ENCODE measurements around the gene GRIK3. TPM values are rescaled to one million over a fixed set of nuclear protein-coding genes. Genes with fewer than 3 reads are reported as not detected.
"Not testable (repeated sequence)": the region's sequence is repeated elsewhere in the genome, so short reads cannot be mapped to it uniquely, and the experiment has no call there.

The GRIK3 gene
- total RNA-seq, 1 donor from 2014 or later, result not detected

DNA sequence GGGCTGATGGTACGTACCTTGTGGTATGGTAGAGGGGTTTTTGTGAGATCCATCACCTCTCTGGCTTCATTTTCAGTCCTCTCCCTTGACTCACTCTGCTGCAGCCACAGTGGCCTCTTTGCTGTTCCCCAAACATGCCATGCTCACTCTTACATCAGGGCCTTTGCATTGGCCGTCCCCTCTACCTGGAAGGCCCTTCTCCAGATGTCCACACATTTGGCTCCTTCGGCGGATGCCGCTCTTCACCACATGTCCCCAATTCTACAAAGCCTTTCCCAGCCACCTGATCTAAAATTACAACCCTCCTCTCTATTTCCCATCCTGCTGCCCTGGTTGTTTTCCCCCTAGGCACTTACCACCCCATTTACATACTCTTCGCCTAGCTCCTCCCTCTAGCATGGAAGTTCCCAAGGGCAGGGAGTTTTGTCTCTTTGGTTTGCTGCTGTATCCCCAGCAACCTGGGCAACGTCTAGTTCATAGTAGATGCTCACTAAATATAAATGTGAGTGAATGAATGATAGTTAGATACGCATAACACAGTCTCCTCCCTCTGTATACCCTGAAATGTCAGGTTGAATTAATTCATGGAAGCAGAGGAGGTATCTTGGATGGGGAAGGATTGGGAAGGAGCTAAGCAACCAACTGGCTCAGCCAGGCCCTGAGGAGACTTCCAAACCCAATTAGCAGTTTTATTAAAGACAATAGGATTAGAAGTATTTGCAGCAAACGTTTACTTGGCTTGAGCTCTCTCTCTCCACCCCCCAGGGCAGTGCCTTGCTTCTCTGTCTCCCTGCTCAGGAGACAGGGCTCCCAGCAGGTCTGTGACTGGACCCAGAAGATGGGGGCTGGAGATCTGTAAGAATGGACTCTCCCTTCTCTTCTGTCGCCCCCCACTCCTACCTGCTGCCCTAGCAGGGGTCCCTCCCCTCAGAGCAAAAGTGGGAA lies 264.2 kb downstream of the GRIK3 start:
- intact Hi-C loops (cut with micrococcal nuclease), result no loop called here

- intact Hi-C loops (cut with micrococcal nuclease), result no loop called here
Measured at GRCh38 chr1:36768486-36769178, 265.7 kb downstream of the GRIK3 start.

DNA sequence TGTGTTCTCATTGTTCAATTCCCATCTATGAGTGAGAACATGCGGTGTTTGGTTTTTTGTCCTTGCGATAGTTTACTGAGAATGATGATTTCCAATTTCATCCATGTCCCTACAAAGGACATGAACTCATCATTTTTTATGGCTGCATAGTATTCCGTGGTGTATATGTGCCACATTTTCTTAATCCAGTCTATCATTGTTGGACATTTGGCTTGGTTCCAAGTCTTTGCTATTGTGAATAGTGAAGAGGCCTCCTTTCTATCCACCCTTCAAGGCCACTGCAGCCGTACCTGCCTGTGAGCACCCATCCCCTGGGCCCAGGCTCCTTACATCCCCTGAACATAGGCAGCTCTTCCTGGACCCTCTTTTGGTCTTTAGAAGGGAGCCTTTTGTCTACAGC lies 266.9 kb downstream of the GRIK3 start:
- intact Hi-C loops (cut with micrococcal nuclease), result not testable (repeated sequence)

DNA sequence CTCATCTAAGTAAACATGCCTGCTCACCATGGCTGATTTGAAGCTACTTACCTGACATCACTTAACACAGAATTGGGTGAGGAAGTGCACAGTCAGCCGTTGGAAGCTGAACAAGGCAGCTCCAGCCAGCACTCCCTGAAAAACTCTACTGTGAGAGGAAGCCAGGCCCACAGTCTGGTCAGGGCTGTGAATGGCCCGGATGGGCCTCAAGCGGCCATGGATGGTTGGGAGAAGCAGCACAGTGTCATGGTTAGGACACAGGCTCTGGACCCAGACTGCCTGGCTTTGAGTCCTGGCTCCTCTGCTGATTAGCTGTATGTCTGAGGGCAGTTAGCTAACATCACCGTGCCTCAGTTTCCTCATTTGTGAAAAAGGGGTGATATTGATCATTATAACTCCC lies 267.8 kb downstream of the GRIK3 start:
- intact Hi-C loops (cut with micrococcal nuclease), result no loop called here

GRCh38 chr1:36765785-36766300 lies 268.5 kb downstream of the GRIK3 start:
- intact Hi-C loops (cut with micrococcal nuclease), result no loop called here

- intact Hi-C loops (cut with micrococcal nuclease), result no loop called here
Measured at GRCh38 chr1:36764798-36765197, 269.5 kb downstream of the GRIK3 start.

- intact Hi-C loops (cut with micrococcal nuclease), result no loop called here
Measured at GRCh38 chr1:36763771-36764170, 270.5 kb downstream of the GRIK3 start.

- intact Hi-C loops (cut with micrococcal nuclease), result no loop called here
Measured at GRCh38 chr1:36762174-36762573, 272.1 kb downstream of the GRIK3 start.

- intact Hi-C loops (cut with micrococcal nuclease), result no loop called here
Measured at GRCh38 chr1:36761113-36761512, 273.2 kb downstream of the GRIK3 start.

GRCh38 chr1:36760081-36760480 lies 274.2 kb downstream of the GRIK3 start:
- intact Hi-C loops (cut with micrococcal nuclease), result no loop called here

DNA sequence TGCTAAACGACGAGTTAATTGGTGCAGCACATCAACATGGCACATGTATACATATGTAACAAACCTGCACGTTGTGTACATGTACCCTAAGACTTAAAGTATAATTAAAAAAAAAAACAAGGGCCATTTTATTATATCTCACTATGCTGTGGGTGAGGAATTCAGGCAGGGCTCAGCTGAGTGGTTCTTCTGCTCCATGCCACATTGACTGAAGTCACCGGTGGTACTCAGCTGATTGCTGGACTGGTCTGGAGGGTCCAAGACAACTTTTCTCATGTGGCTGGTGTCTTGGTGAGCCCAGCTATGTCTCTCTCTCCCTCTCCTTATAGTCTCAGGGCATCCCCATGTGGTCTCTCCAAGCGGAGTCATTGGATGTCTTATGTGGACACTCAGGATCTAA lies 275.0 kb downstream of the GRIK3 start:
- intact Hi-C loops (cut with micrococcal nuclease), result no loop called here

DNA sequence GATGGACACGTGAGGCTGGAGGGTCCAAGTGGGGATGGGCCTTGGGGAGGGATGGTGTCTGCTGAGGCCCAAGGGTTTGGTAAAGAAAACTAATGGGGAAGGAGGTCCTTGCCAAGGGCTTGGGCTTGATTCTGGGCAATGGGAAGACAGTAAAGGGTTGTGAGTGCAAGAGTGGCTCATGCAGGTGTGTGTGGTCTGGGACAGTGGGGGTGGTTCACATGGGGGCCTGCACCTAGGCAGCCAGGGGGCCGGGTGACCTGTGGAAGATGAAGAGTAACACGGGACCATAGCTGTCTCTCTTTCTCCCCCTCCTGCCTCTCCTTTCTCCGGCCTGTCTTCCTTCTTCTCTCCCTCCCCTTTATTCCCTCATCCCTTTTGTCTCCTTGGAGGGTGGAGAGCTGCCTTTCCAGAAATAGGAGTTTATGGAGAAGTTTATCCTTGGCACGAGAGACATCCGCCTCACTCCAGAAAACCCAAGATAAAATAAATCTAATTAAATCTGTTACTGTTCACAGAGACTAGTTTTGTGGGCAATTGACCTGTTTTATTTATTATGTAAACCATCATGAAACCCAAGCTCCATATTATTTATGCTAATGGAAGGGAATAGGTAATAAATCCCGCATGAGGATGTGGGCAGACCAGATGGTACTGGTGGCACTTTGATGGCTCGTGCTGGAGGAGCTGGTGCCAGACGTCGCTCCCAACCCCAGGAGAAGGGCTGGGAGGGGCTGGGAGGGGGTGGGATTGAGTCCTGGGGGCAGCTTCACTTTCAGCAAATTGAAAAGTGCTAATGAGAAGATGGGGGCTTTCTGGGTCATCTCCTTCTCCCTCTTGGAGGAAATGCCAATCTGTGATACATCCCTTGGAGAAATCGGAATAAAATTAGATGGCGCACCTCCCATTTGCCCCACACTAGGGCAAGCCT lies 278.7 kb downstream of the GRIK3 start:
- intact Hi-C loops (cut with micrococcal nuclease), result no loop called here

- intact Hi-C loops (cut with micrococcal nuclease), result no loop called here
Measured at GRCh38 chr1:36754366-36754765, 279.9 kb downstream of the GRIK3 start.

- intact Hi-C loops (cut with micrococcal nuclease), result no loop called here
Measured at GRCh38 chr1:36753451-36753850, 280.9 kb downstream of the GRIK3 start.

DNA sequence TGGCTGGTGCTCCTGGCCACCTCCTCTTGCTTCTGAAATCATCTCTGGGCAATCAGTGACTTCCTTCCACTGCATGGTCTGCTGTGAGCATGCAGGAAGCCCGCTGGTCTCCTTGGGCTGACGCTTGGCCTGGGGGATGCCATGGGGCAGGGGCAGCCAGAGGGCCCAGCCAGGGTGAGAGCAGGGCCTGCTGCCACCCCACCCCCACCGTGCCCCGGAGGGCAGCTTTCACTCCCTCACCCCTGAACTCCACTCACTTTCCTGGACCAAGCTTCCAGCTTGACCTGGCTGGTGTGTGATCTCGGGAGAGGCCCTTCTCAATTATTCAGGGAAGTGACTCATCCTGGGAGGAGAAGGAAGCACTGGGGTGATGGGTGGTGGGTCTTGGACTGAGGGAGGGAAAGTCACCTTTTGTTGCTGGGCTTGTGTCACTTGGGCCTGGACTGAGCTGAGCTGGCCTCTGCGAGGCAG lies 281.4 kb downstream of the GRIK3 start:
- intact Hi-C loops (cut with micrococcal nuclease), result no loop called here

DNA sequence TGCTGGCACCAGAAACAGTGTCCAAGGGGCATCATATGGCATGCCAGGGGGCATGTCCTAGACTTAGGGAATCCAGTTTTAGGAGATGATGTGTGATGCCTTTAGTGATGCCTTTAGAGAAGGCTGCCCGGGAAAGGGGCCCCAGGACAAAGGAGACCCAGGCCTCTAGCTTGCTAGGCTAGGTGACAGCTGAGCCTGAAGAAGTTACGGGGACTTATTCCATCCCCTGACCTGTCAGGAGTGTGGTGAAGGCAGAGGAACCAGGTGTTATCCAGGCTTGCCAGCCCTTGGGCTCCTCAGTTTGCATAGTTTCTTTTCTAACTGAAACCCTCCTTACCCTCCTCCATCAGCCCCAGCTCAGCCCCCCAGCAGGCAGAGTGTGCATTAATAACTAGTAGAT lies 281.9 kb downstream of the GRIK3 start:
- intact Hi-C loops (cut with micrococcal nuclease), result no loop called here

DNA sequence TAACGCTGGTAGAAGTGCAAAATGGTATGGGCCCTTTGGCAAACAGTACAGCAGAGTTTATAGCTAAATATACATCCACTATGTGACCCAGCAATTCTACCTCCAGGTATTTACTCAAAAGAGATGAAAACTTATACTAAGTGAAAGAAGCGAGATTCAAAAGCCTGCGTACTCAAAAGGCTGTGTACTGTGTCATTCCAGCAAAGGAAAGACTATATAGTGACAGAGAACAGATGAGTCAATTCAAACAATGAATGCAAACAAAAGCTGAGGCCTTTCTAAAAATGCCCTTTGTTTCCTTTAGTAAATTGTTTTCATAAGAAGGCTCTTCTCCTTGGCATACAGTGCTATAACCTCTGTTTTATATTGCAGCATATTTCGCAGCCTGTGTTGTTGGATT lies 282.8 kb downstream of the GRIK3 start:
- intact Hi-C loops (cut with micrococcal nuclease), result no loop called here

DNA sequence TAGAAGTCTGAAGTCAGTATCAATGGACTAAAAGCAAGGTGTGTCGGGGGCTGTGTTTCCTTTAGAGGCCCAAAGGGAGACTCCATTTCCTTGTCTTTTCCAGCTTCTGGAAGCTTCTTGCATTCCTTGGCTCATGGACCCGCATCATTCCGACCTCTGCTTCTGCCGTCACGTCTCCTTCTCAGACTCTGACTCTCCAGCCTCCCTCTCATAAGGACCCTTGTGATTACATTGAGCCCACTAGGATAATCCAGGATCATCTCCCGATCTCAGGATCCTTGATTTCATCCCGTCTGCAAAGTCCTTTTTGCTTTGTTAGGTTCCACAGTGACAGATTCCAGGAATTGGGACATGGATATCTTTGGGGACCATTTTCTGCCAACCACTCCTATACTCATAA lies 285.8 kb downstream of the GRIK3 start:
- intact Hi-C loops (cut with micrococcal nuclease), result no loop called here

Data from T-helper 1 cell treated with Interleukin-12 subunit alpha and Interleukin-12 subunit beta and Interleukin-4 antibody, amounts not matched to agents 30 ng/mL and 1 ng/mL, for 36 hours (primary cell).